ENCODE results near the gene NEMP2. TPM values are rescaled to one million over a fixed set of nuclear protein-coding genes. Genes with fewer than 3 reads are reported as not detected.
A peak's percentile ranks its signal among the peaks of the same experiment; 100 is the strongest.

Gene NEMP2
- polyA plus RNA-seq, 2 of the 4 experiments (the other 2 are of a cell fraction) = 7.1 to 22.0 TPM

GRCh38 chr2:190569994-190570755, 35.7 kb upstream of the NEMP2 start:
- DNase-seq (ENCODE audit: low read depth in 1 of 2, low spot score in 1 of 2) (no peak), ATAC-seq (peak in 1 of 2 experiments; percentile 27; a peak in 1 of 6 replicates), FAIRE-seq (no peak)
- POLR2A ChIA-PET = no interaction called here
- TF ChIP-seq FOSL2 (IDR thresholded peaks at IDR 0.05) (no peak), FOSL2 (CRISPR knock-in tag; IDR thresholded peaks at IDR 0.05) (no peak), GATA3 (IDR thresholded peaks at IDR 0.05; ENCODE audit: borderline replicate concordance) (no peak), E2F6 (IDR thresholded peaks at IDR 0.05; ENCODE audit: borderline replicate concordance, low read depth) (no peak), HOXB13 (CRISPR knock-in tag; IDR thresholded peaks at IDR 0.05; ENCODE audit: low read depth) (no peak), POLR2AphosphoS2 (conservative IDR thresholded peaks at IDR 0.05; ENCODE audit: low read length) (no peak), EHMT2 (IDR thresholded peaks at IDR 0.05; ENCODE audit: low read depth) (no peak), BHLHE40 (IDR thresholded peaks at IDR 0.05; ENCODE audit: low read depth, low read length) (no peak), KDM1A (IDR thresholded peaks at IDR 0.05; ENCODE audit: low read depth) (no peak)
- Histone ChIP-seq H3K9me3 (peaks cover 12% of the 10 kb centered on the region), H3K4me1 (peaks cover 35% of the 10 kb centered on the region), H3K4me2 (no peak overlapping the region), H3K4me3 (no peak overlapping the region), H3K27ac (0 out of 6 replicates have a peak overlapping the region, but pooled peaks of 1 of the 2 experiments have one; percentile 16)
- CTCF ChIA-PET = interaction anchor here (1.2 to 2.4 kb wide), 2 partner anchors 11 to 17 kb away, joined by 4 to 6 read pairs; no protein-coding TSS in a partner anchor
- 58% methylated on average over 2 of the region's 2 CpGs for WGBS (ENCODE audit: missing lambda C conversion rate)

- no peak for FAIRE-seq
- ChIA-PET POLR2A (no interaction called here), CTCF (interaction anchor here (0.6 to 1.2 kb wide), 2 partner anchors 10 to 917 kb away, joined by 3 read pairs; no protein-coding TSS in a partner anchor)
- no peak for ATAC-seq
- no peak for DNase-seq (ENCODE audit: low read depth in 1 of 2, low spot score in 1 of 2)
- 66% methylated on average over 2 of the region's 2 CpGs for WGBS (ENCODE audit: missing lambda C conversion rate)
- no peak overlapping the region for H3K4me3 ChIP-seq
- H3K9me3 ChIP-seq = peaks cover 12% of the 10 kb centered on the region
- no peak overlapping the region for H3K4me2 ChIP-seq
- no peak overlapping the region for H3K27ac ChIP-seq
- H3K4me1 ChIP-seq = no peaks in the 10 kb centered on the region
- TF ChIP-seq ZFP36 (IDR thresholded peaks at IDR 0.05; ENCODE audit: borderline replicate concordance, partially characterized antibody) = no peak
Observed at GRCh38 chr2:190564838-190565237, 30.3 kb upstream of the NEMP2 start.

- WGBS (ENCODE audit: missing lambda C conversion rate) = 76% methylated on average over 2 of the region's 2 CpGs
- no peak overlapping the region for H3K27ac ChIP-seq
- FAIRE-seq = no peak
- ChIA-PET CTCF (interaction anchor here (1.2 kb wide), 1 partner anchor 9 kb away, joined by 3 read pairs; no protein-coding TSS in a partner anchor), POLR2A (no interaction called here)
- H3K4me2 ChIP-seq = no peak overlapping the region
- H3K9me3 ChIP-seq = peaks cover 12% of the 10 kb centered on the region
- no peak overlapping the region for H3K4me3 ChIP-seq
- no peak for TF ChIP-seq CBX2 (IDR thresholded peaks at IDR 0.05; ENCODE audit: borderline replicate concordance, low read depth)
- TF ChIP-seq HEYL (CRISPR knock-in tag; IDR thresholded peaks at IDR 0.05) = no peak
- TF ChIP-seq FOSB (CRISPR knock-in tag; IDR thresholded peaks at IDR 0.05) = no peak
- TF ChIP-seq KDM5A (IDR thresholded peaks at IDR 0.05) = no peak
- no peak for TF ChIP-seq BCL3 (IDR thresholded peaks at IDR 0.05)
- TF ChIP-seq POLR2A (IDR thresholded peaks at IDR 0.05; ENCODE audit: low read length) = no peak
- no peak for TF ChIP-seq CEBPB (IDR thresholded peaks at IDR 0.05)
- TF ChIP-seq EHF (CRISPR knock-in tag; IDR thresholded peaks at IDR 0.05) = no peak
- TF ChIP-seq CHD4 (IDR thresholded peaks at IDR 0.05; ENCODE audit: borderline replicate concordance) = no peak
- no peak for TF ChIP-seq CBX8 (IDR thresholded peaks at IDR 0.05)
- TF ChIP-seq SREBF2 (IDR thresholded peaks at IDR 0.05) = no peak
- no peak for TF ChIP-seq KDM1A (IDR thresholded peaks at IDR 0.05; ENCODE audit: low read depth)
- no peak for TF ChIP-seq RCOR1 (IDR thresholded peaks at IDR 0.05; ENCODE audit: low read depth, low read length)
- no peak for TF ChIP-seq NPAS2 (CRISPR knock-in tag; IDR thresholded peaks at IDR 0.05; ENCODE audit: borderline replicate concordance)
- TF ChIP-seq EP300 (IDR thresholded peaks at IDR 0.05) = no peak
- no peak for TF ChIP-seq HOXA7 (CRISPR knock-in tag; IDR thresholded peaks at IDR 0.05)
- TF ChIP-seq SMC3 (IDR thresholded peaks at IDR 0.05) = no peak
- no peak for DNase-seq (ENCODE audit: low read depth in 1 of 2, low spot score in 1 of 2)
- no peak for ATAC-seq
- no peaks in the 10 kb centered on the region for H3K4me1 ChIP-seq
Observed at GRCh38 chr2:190563646-190564045, 29.1 kb upstream of the NEMP2 start.

All from A549 (cell line).